Panc1 (cell line): ENCODE measurements around the gene POLA1. TPM values are rescaled to one million over a fixed set of nuclear protein-coding genes. Genes with fewer than 3 reads are reported as not detected.

ENCODE experiments used
- ATAC-seq: fragments of 200-7000 bp; cut with Tn5 transposase; 2 replicates; pipeline ENCODE4 v1.9.1; 2020; ENCODE audit warnings: mild to moderate bottlenecking, moderate library complexity
- BruUV-seq: library from RNA; stranded (reverse); fragments of 400-500 nt; replicated peaks from 2 replicates; lab custom pipeline; 2021; lab: Mats Ljungman, UMichigan
- CTCF ChIA-PET: fragments of 300-600 bp; sonication (Branson Sonifier 250); formaldehyde crosslinking; loops from one replicate; lab custom pipeline; 2022; ENCODE audit warnings: antibody characterized with exemption; lab: Charles Lee
- POLR2A ChIA-PET: fragments of 300-600 bp; sonication (Branson Sonifier 250); formaldehyde crosslinking; loops from one replicate; lab custom pipeline; 2022; ENCODE audit warnings: antibody characterized with exemption; lab: Charles Lee
- DNase-seq: peaks from one replicate; pipeline ENCODE4 v3.0.0-alpha.2; 2010; ENCODE audit warnings: low read depth, low spot score
- H3K27ac ChIP-seq: 2 replicates; pipeline ENCODE4 v1.5.1; 2011; ENCODE audit warnings: mild to moderate bottlenecking, low read length, inconsistent platforms
- H3K27me3 ChIP-seq: fragments of 200-500 bp; sonication (Bioruptor generic); 2 replicates; pipeline ENCODE4 v1.6.0; 2014; ENCODE audit warnings: low read length, inconsistent platforms; ENCODE audit not compliant: control insufficient read depth, insufficient read depth
- H3K36me3 ChIP-seq: fragments of 200-500 bp; sonication (Bioruptor generic); 2 replicates; pipeline ENCODE4 v1.5.1; 2014; ENCODE audit warnings: inconsistent platforms, mild to moderate bottlenecking, low read length, moderate library complexity; ENCODE audit not compliant: control insufficient read depth, insufficient read depth
- H3K4me1 ChIP-seq: 2 replicates; pipeline ENCODE4 v1.5.1; 2011; ENCODE audit warnings: inconsistent platforms, mild to moderate bottlenecking, low read length, moderate library complexity; ENCODE audit not compliant: control insufficient read depth, insufficient read depth
- H3K4me3 ChIP-seq, 2 experiments: 2 replicates each; pipeline ENCODE4 v1.5.1; 2011 to 2012; ENCODE audit warnings: low read depth in 2 of 2, low read length in 2 of 2, mild to moderate bottlenecking in 2 of 2, inconsistent platforms in 1 of 2, moderate library complexity in 1 of 2
- H3K9me3 ChIP-seq: fragments of 200-500 bp; sonication (Bioruptor generic); 2 replicates; pipeline ENCODE4 v1.5.1; 2014; ENCODE audit warnings: low read depth, mild to moderate bottlenecking, inconsistent platforms, low read length, moderate library complexity; ENCODE audit not compliant: control insufficient read depth, insufficient read depth
- POLR2AphosphoS5 ChIP-seq: IDR thresholded peaks from 2 replicates; pipeline ENCODE4 v1.6.1; 2012; ENCODE audit warnings: mild to moderate bottlenecking, low read depth, low read length, moderate library complexity
- SIN3A ChIP-seq: IDR thresholded peaks from 2 replicates; pipeline ENCODE4 v1.6.1; 2012; ENCODE audit warnings: low read depth, mild to moderate bottlenecking, low read length, moderate library complexity, borderline replicate concordance; ENCODE audit not compliant: insufficient read depth
- TCF7L2 ChIP-seq: IDR thresholded peaks from 2 replicates; pipeline ENCODE4 v1.6.1; 2011; ENCODE audit warnings: mild to moderate bottlenecking, low read depth, low read length, inconsistent platforms
- in situ Hi-C: cut with HindIII; loops from 2 replicates; pipeline ENCODE4 v1.10.0; 2016; ENCODE audit warnings: low sequenced_read_pairs, low pct_unique_long_range_greater_than_20kb
- intact Hi-C: fragments of 100-400 bp; cut with micrococcal nuclease; formaldehyde crosslinking; loops from one replicate; pipeline ENCODE4 v1.10.0; 2022; ENCODE audit not compliant: unreplicated experiment
- total RNA-seq: library from RNA; stranded (reverse); gene quantifications from one replicate; pipeline ENCODE4 v1.2.1, GENCODE V29; 2021; ENCODE audit not compliant: unreplicated experiment
- TF ChIP-seq, protein P1 (sequence below), 2 experiments: IDR thresholded peaks; 2 replicates each; pipeline ENCODE4 v1.6.1; 2011 to 2012; ENCODE audit warnings: low read depth in 2 of 2, control low read depth in 1 of 2, low read length in 1 of 2, mild to moderate bottlenecking in 1 of 2, moderate library complexity in 1 of 2; ENCODE audit not compliant: insufficient read depth in 1 of 2
- TF ChIP-seq, protein P2 (sequence below): fragments of 450-650 bp; IDR thresholded peaks from 2 replicates; pipeline ENCODE4 v1.5.1; 2017; ENCODE audit warnings: mild to moderate bottlenecking

Gene POLA1
- total RNA-seq, 1 experiment from 2014 or later = 10.5 TPM

DNA sequence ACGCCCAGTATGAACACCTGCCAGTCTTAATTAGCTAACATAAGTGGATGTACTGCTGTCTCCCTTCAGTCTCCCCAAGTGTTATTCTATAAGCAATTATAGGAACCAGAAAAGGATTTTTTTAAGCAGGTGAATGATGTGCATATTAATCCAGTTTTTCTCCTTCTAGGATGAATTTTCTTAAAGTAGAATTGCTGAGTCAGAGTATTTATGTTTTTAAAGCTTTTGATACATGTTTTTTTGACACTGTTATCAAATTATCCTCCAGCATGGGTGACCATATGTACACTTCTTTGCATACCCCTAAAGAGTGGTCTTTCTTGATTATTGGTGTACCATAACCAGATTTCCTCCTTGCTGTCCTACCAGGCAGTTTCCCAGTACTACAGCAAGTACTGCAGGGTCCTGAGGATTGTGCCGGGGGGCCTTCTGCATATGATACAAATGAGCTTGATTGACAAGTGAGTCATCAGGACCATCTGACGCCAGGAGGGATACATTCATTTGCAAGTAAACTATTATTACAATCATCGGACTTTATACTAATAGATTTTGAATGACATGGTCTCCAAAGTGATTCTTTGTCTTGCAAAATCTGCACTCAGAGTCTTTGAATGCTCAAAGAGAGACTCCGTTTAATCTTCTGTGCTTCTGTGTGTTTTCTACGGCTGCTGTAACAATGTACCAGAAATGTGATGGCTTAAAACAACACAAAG lies 35.9 kb upstream of the POLA1 start:
- CTCF ChIA-PET = no interaction called here
- POLR2A ChIA-PET = no interaction called here
- in situ Hi-C loops = no loop called here
- Histone ChIP-seq H3K27ac (no peak overlapping the region), H3K27me3 (no peaks in the 10 kb centered on the region), H3K36me3 (no peaks in the 10 kb centered on the region), H3K4me3 (no peak overlapping the region), H3K4me1 (no peaks in the 10 kb centered on the region), H3K9me3 (no peaks in the 10 kb centered on the region)
- no TSS peak for BruUV-seq
- TF ChIP-seq, protein P1, sequence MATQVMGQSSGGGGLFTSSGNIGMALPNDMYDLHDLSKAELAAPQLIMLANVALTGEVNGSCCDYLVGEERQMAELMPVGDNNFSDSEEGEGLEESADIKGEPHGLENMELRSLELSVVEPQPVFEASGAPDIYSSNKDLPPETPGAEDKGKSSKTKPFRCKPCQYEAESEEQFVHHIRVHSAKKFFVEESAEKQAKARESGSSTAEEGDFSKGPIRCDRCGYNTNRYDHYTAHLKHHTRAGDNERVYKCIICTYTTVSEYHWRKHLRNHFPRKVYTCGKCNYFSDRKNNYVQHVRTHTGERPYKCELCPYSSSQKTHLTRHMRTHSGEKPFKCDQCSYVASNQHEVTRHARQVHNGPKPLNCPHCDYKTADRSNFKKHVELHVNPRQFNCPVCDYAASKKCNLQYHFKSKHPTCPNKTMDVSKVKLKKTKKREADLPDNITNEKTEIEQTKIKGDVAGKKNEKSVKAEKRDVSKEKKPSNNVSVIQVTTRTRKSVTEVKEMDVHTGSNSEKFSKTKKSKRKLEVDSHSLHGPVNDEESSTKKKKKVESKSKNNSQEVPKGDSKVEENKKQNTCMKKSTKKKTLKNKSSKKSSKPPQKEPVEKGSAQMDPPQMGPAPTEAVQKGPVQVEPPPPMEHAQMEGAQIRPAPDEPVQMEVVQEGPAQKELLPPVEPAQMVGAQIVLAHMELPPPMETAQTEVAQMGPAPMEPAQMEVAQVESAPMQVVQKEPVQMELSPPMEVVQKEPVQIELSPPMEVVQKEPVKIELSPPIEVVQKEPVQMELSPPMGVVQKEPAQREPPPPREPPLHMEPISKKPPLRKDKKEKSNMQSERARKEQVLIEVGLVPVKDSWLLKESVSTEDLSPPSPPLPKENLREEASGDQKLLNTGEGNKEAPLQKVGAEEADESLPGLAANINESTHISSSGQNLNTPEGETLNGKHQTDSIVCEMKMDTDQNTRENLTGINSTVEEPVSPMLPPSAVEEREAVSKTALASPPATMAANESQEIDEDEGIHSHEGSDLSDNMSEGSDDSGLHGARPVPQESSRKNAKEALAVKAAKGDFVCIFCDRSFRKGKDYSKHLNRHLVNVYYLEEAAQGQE (IDR thresholded peaks at IDR 0.05; ENCODE audit: insufficient read depth in 1 of 2, low read depth in 2 of 2, low read length in 1 of 2) = no peak
- TF ChIP-seq, protein P2, sequence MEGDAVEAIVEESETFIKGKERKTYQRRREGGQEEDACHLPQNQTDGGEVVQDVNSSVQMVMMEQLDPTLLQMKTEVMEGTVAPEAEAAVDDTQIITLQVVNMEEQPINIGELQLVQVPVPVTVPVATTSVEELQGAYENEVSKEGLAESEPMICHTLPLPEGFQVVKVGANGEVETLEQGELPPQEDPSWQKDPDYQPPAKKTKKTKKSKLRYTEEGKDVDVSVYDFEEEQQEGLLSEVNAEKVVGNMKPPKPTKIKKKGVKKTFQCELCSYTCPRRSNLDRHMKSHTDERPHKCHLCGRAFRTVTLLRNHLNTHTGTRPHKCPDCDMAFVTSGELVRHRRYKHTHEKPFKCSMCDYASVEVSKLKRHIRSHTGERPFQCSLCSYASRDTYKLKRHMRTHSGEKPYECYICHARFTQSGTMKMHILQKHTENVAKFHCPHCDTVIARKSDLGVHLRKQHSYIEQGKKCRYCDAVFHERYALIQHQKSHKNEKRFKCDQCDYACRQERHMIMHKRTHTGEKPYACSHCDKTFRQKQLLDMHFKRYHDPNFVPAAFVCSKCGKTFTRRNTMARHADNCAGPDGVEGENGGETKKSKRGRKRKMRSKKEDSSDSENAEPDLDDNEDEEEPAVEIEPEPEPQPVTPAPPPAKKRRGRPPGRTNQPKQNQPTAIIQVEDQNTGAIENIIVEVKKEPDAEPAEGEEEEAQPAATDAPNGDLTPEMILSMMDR = no peak
- TF ChIP-seq SIN3A (no peak), TCF7L2 (no peak), POLR2AphosphoS5 (no peak)
- no peak for DNase-seq
- intact Hi-C loops = no loop called here
- ATAC-seq = no peak

DNA sequence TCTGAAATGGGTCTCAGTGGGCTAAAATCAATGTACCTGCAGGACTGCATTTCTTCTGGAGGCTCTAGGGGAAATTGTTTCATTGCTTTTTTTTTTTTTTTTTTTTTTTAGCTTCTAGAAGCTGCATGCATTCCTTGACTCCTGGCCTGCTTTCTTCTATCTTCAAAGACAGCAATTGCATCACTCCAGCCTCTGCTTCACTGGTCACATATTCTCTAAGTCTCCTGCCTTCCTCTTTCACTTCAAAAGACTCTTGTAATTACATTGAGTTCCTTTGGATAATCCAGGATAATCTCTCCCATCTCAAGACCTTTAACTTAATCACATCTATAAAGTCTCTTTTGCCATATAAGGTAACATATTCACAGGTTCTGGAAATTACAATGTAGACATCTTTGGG lies 35.3 kb upstream of the POLA1 start:
- BruUV-seq = no TSS peak
- Histone ChIP-seq H3K27ac (no peak overlapping the region), H3K36me3 (no peaks in the 10 kb centered on the region), H3K9me3 (no peaks in the 10 kb centered on the region), H3K4me3 (no peak overlapping the region), H3K4me1 (no peaks in the 10 kb centered on the region), H3K27me3 (no peaks in the 10 kb centered on the region)
- ChIA-PET POLR2A (no interaction called here), CTCF (no interaction called here)
- ATAC-seq (no peak), DNase-seq (no peak)
- intact Hi-C loops = no loop called here
- in situ Hi-C loops = no loop called here
- TF ChIP-seq TCF7L2 (no peak), POLR2AphosphoS5 (no peak), SIN3A (no peak)
- TF ChIP-seq, protein P2 = no peak
- TF ChIP-seq, protein P1 (IDR thresholded peaks at IDR 0.05; ENCODE audit: insufficient read depth in 1 of 2, low read depth in 2 of 2, low read length in 1 of 2) = no peak
